Lower leg skin (tissue), 3 donors: Measurements from ENCODE around the gene CYB561A3.

Source experiments
- CTCF ChIP-seq, 3 donors: fragments of 450-650 bp; IDR thresholded peaks; one replicate each; pipeline ENCODE4 v1.5.1; 2016; ENCODE audit warnings: antibody characterized with exemption in 3 of 3, mild to moderate bottlenecking in 3 of 3, moderate library complexity in 2 of 3
- POLR2A ChIP-seq, 2 donors: fragments of 450-650 bp; IDR thresholded peaks; one replicate each; pipeline ENCODE4 v1.6.1; 2016 to 2017; ENCODE audit warnings: antibody characterized with exemption in 2 of 2, mild to moderate bottlenecking in 1 of 2, moderate library complexity in 1 of 2

- TF ChIP-seq CTCF (IDR thresholded peaks at IDR 0.05) (no peak), POLR2A (IDR thresholded peaks at IDR 0.05) (no peak)
Observed at GRCh38 chr11:61390161-61390560, 28.5 kb upstream of the CYB561A3 start.
